Stimulated activated CD4-positive, alpha-beta T cell treated with anti-CD3 and anti-CD28 coated beads, Interleukin-12 subunit alpha, Interleukin-12 subunit beta, amount 100 ng/mL, for 24 hours (primary cell): ENCODE measurements around the gene PLEKHA6.

Experiments used
- DNase-seq, 2 experiments: peaks; one replicate each; pipeline ENCODE4 v3.0.0-alpha.2; 2020; ENCODE audit warnings: low read depth in 2 of 2

Gene PLEKHA6

DNA sequence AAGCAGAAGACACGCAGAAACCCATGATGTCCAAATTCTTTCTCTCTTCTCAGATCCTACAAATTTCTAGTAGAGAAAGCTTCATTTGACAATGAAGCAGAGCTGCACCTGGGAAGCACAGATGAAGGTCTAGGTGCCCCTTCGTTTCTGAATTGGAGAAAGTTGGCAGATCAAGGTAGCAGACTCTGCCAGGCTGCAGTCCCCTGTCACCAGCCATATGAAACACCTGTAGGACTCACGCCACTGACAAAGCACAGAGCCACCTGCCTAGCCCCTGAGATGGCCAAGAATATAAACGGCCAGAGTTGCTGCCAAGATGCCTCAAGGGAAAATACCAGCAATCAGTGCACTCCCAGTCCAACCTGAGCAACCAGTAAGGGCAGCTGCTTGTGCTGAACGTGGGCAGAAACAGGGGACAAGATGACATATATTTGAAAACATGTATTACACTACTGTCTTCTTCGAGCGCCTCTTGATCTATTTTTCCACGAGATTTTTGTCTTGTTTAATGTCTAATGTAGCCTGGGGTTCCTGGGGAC lies 20.6 kb upstream of the PLEKHA6 start:
- DNase-seq: no peak

DNA sequence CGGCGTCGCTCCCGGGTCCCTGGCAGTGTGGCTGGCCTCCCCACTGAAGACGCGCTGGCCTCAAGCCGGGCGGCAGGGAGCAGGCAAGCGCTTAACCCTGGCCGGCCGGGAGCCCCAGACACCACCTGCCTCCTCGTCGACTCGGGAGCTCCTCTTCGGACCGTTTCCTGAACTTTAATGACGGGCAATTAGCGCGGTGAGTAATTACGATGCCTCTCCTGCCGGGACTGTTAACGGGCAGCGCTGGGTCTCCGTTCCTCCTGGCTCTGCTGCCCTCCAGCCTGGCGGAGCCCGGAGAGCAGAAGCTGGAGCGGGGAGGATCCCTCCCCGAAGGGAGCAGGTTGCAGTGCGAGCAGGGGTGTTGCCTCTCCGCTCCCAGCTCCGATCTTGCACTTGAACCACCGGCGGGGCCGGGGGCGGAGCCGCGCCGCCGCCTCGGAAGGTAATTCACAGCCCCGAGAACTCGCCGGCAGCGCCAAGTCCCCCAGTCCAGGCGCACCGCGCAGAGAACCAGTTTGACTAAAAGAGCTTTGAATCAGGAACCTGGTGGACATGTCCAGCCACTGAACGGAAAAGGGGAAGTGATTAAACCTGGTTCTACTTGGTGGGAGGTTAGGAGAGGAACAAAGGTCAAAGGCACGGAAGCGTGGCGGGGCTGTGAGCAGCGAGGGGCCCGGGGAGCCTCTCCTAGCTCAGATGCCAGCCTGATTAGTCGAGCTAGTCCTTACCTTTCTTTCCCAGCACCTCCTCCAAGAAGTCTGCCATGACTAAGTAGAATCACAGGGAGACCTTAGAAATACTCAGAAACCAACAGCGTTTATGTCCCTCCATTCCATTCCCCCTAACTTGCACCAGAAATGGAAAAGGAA lies 18.3 kb upstream of the PLEKHA6 start:
- DNase-seq: peak in 1 of 2 experiments; percentile 32

- no peak for DNase-seq
Measured at GRCh38 chr1:204376919-204377799, 17.4 kb upstream of the PLEKHA6 start.

DNA sequence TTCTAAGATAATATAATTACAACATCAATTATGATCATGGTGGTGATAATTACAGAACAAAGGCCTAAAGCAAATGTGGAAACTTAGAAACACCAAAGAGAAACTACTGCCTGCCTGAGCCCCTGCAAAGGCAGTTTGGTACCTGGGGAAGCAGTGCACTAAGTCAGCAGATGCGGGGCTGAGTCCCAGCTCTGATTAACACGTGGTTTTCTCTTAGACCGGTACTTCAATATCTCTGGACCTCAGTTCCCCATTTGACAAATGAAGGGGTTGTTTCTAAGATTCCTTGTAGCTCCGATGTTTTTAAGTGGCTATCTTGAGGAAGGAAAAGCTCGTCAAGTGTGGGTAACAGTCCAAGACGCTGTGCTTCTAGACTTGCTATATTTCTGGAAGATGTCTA lies 16.7 kb upstream of the PLEKHA6 start:
- no peak for DNase-seq

- no peak for DNase-seq
Measured at GRCh38 chr1:204373911-204374310, 14.2 kb upstream of the PLEKHA6 start.

DNA sequence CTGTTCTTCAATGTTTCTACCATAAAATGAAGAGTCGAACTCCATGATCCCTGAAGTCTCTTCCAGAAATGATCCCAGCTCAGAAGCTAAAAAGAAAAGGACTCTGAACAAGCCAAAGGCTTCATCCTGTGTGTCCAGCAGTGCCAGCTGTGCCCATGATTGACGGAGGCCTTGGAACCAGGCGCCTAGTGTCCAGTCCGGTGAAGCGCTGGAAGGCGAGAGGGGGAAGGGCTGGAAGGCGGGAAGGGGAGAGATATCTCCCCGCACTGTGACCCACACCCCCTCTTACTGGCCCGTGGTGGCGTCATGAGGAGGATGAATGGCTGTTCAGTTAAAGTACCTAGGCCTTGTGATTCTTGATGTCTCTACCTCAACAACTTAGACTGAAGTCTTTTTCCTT lies 10.4 kb upstream of the PLEKHA6 start:
- DNase-seq: no peak

DNA sequence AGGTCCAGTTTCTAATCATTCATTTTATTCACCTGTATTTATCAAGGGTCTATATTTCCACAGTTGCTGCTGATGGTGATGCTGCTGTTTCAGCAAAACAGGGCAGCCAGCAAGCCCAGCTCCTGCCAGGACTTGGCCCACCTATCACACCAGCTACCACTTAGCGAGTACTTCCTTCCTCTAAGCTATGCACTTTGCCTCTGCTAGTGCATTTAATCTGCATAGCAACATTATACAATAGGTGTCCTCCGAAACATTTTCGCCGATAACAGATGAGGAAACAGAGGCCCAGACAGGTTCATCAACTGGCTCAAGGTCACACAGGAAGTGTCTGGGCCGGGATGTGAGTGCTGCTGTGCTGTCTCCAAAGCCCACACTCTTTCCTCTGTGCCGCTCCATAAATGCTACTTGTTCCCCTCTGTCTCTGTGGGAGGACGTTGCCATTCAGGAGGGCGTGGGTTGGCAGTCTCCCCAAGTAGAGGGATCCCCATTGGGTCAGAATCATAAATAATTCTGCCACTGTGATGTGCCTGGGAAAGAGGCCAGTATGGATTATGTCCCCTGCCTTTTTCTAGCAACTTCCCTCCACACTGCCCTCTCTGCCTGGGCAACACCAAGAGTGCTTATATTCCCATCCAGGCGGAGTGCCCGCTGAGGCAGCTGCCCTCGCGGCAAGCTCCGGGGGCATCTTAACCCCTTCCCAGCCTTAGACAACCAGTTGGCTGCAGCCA lies 9.4 kb upstream of the PLEKHA6 start:
- DNase-seq: no peak

GRCh38 chr1:204367956-204368355 lies 8.2 kb upstream of the PLEKHA6 start:
- no peak for DNase-seq

GRCh38 chr1:204367193-204367858 lies 7.6 kb upstream of the PLEKHA6 start:
- DNase-seq: no peak

DNA sequence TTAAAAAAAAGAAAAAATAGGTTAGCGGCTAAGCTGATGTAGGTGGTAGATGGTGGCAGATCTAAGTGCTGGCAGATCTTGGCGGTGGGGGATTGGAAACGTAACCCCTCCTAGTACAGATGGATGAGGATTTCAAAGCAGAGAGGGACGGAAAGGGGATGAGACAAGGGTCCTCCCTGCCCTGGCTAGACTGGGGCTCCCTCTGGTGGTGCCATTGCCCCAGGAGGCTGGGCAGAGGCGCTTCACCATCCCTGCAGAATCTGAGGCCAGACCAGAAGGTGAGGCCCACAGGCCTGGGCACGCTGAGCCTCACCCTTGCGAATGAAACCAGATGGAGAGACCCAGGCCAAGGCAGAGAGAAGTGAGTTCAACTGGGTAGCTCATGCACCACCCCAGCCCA lies 7.0 kb upstream of the PLEKHA6 start:
- DNase-seq: no peak

GRCh38 chr1:204363335-204364114 lies 3.8 kb upstream of the PLEKHA6 start:
- peak; percentile 50 to 68 for DNase-seq

GRCh38 chr1:204362984-204363334 lies 3.2 kb upstream of the PLEKHA6 start:
- no peak for DNase-seq

DNA sequence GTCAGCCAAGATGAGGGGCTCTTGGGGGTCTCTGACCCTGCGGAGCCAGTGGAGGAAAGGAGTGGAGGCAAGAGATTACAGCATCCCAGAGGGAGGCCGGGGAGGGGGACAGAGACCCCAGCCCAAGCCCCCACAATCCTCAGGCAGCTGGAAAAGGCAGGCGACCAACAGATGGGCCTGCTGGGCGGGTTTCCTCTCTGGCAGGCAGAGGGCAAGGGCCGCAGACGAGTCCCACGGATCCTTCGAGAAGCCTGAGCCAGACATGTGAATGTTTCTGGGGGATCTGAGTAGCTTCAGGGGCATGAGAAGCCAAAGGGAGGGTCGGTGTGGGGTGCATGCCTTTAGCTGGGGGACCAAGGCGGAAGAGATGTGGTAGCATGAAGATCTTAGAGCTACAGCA lies 2.1 kb upstream of the PLEKHA6 start:
- no peak for DNase-seq

DNA sequence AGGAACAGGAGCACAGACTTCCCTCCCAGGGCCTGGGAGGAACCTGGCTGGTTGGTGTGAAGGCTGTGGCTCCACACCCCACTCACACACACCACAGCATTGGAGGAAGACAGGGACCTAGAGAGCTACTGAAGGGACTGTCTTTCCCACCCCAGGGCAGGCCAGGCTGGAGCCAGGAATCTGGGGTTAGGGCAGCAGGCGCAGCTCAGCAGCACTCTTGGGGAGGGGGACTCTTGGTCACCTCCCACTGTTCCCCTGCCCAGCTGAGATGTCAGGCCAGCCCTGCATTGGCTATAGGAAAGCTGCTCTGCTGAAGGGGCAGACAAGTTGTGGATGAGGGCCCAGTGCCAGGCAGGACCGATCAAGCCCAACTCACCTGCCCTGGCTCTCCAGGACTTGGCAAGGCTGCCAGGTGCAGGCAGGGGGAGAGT lies 1.6 kb upstream of the PLEKHA6 start:
- no peak for DNase-seq

- DNase-seq: no peak
Measured at GRCh38 chr1:204360314-204360713, 585 bp upstream of the PLEKHA6 start.

- no peak for DNase-seq
Measured at GRCh38 chr1:204359131-204359473, 627 bp downstream of the PLEKHA6 start.

GRCh38 chr1:204358605-204359004 lies 1.1 kb downstream of the PLEKHA6 start:
- no peak for DNase-seq

- DNase-seq: no peak
Measured at GRCh38 chr1:204357551-204358490, 1.9 kb downstream of the PLEKHA6 start.

DNA sequence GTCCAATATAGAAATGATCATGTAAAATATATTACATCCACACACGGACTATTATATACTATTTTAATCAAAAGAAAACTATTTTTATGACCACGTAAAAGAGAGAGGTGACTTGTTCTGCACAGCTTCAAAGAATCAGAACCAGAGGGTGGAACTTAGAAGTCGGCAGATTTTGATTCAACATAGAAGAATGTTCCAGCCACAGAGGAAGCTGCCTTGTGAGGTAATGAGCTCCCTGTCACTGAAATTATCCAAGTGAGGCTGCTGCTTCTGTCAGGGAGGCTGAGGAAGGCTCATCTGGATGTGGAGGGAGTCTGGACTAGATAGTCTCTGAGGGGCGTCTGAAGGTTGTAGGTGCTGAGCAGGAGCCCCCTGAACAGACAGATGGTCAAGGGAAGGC lies 2.7 kb downstream of the PLEKHA6 start:
- no peak for DNase-seq

- no peak for DNase-seq
Measured at GRCh38 chr1:204355913-204356312, 3.8 kb downstream of the PLEKHA6 start.
